HEK293 (cell line): ENCODE results near the gene ZHX3.

Source experiments
- CTCF ChIA-PET: fragments of 350-600 bp; formaldehyde crosslinking; extraction: SDS; loops from one replicate; lab custom pipeline; 2021; ENCODE audit warnings: antibody characterized with exemption; lab: Yijun Ruan, JAX
- POLR2A ChIA-PET: fragments of 300-600 bp; formaldehyde crosslinking; extraction: SDS; loops from one replicate; lab custom pipeline; 2020; ENCODE audit warnings: antibody characterized with exemption, inconsistent platforms; lab: Yijun Ruan, JAX
- H3K27ac ChIP-seq: fragments of 200-500 bp; sonication (Bioruptor generic); 2 replicates; pipeline ENCODE4 v1.5.1; 2014; ENCODE audit warnings: low read depth, low read length, control low read depth, inconsistent platforms; ENCODE audit errors: extremely low read depth
- H3K36me3 ChIP-seq, 2 experiments: fragments of 200-500 bp in 1 of 2; sonication (Bioruptor generic) in 1 of 2; 1 replicate in 1 of 2; 2 replicates in 1 of 2; pipeline ENCODE4 v1.5.1; 2014 to 2017; ENCODE audit warnings: inconsistent platforms in 2 of 2, low read length in 2 of 2; ENCODE audit not compliant: control insufficient read depth in 2 of 2, insufficient read depth in 1 of 2
- H3K4me1 ChIP-seq: fragments of 200-500 bp; sonication (Bioruptor generic); 2 replicates; pipeline ENCODE4 v1.5.1; 2014; ENCODE audit warnings: mild to moderate bottlenecking, low read length, inconsistent platforms; ENCODE audit not compliant: control insufficient read depth, insufficient read depth
- H3K4me3 ChIP-seq: 2 replicates; pipeline ENCODE4 v1.5.1; 2011; ENCODE audit warnings: low read depth, mild to moderate bottlenecking, control low read depth, low read length, moderate library complexity
- H3K9me3 ChIP-seq: fragments of 200-500 bp; sonication (Bioruptor generic); 2 replicates; pipeline ENCODE4 v1.5.1; 2014; ENCODE audit warnings: low read depth, low read length, inconsistent platforms; ENCODE audit not compliant: control insufficient read depth, insufficient read depth
- EGR2 ChIP-seq: fragments of 450-650 bp; formaldehyde crosslinking; IDR thresholded peaks from 2 replicates; pipeline ENCODE4 v1.5.1; 2016; ENCODE audit warnings: low read depth, missing biosample characterization, missing genetic modification characterization
- GLI4 ChIP-seq: fragments of 450-650 bp; formaldehyde crosslinking; IDR thresholded peaks from 2 replicates; pipeline ENCODE4 v1.5.1; 2016; ENCODE audit warnings: missing biosample characterization, missing genetic modification characterization
- GLIS1 ChIP-seq: fragments of 450-650 bp; formaldehyde crosslinking; IDR thresholded peaks from 2 replicates; pipeline ENCODE4 v1.5.1; 2016; ENCODE audit warnings: missing biosample characterization, missing genetic modification characterization
- HOXA7 ChIP-seq: sonication (generic); formaldehyde crosslinking; IDR thresholded peaks from 2 replicates; pipeline ENCODE4 v1.8.1; 2022; ENCODE audit warnings: missing genetic modification reagents, borderline replicate concordance
- OSR2 ChIP-seq: fragments of 450-650 bp; formaldehyde crosslinking; IDR thresholded peaks from 2 replicates; pipeline ENCODE4 v1.5.1; 2016; ENCODE audit warnings: missing biosample characterization, missing genetic modification characterization
- SALL2 ChIP-seq: fragments of 450-650 bp; formaldehyde crosslinking; IDR thresholded peaks from 2 replicates; pipeline ENCODE4 v1.5.0; 2017; ENCODE audit warnings: missing biosample characterization, mild to moderate bottlenecking, missing genetic modification characterization, borderline replicate concordance
- SCRT1 ChIP-seq: fragments of 450-650 bp; formaldehyde crosslinking; IDR thresholded peaks from 2 replicates; pipeline ENCODE4 v1.5.1; 2016; ENCODE audit warnings: missing biosample characterization, missing genetic modification characterization, borderline replicate concordance
- SETDB1 ChIP-seq: IDR thresholded peaks from one replicate; pipeline ENCODE4 v1.6.1; 2017; ENCODE audit warnings: mild to moderate bottlenecking, low read length, moderate library complexity, mixed read lengths; ENCODE audit not compliant: insufficient read length
- SP2 ChIP-seq: fragments of 450-650 bp; formaldehyde crosslinking; IDR thresholded peaks from 2 replicates; pipeline ENCODE4 v1.5.1; 2016; ENCODE audit warnings: missing biosample characterization, missing genetic modification characterization
- SP3 ChIP-seq: fragments of 450-650 bp; formaldehyde crosslinking; IDR thresholded peaks from 2 replicates; pipeline ENCODE4 v1.5.1; 2016; ENCODE audit warnings: missing biosample characterization, missing genetic modification characterization
- WT1 ChIP-seq: fragments of 450-650 bp; formaldehyde crosslinking; IDR thresholded peaks from 2 replicates; pipeline ENCODE4 v1.5.1; 2016; ENCODE audit warnings: missing biosample characterization, missing genetic modification characterization
- YY2 ChIP-seq: fragments of 450-650 bp; formaldehyde crosslinking; IDR thresholded peaks from 2 replicates; pipeline ENCODE4 v1.5.1; 2016; ENCODE audit warnings: missing biosample characterization, missing genetic modification characterization
- ZBTB48 ChIP-seq: fragments of 450-650 bp; formaldehyde crosslinking; IDR thresholded peaks from 2 replicates; pipeline ENCODE4 v1.5.1; 2016; ENCODE audit warnings: missing biosample characterization, missing genetic modification characterization
- ZBTB6 ChIP-seq: fragments of 450-650 bp; formaldehyde crosslinking; IDR thresholded peaks from 2 replicates; pipeline ENCODE4 v1.5.1; 2017; ENCODE audit warnings: missing biosample characterization, missing genetic modification characterization
- ZNF132 ChIP-seq: fragments of 450-650 bp; formaldehyde crosslinking; IDR thresholded peaks from 2 replicates; pipeline ENCODE4 v1.5.1; 2017; ENCODE audit warnings: missing biosample characterization, missing genetic modification characterization, borderline replicate concordance
- ZNF133 ChIP-seq: fragments of 450-650 bp; formaldehyde crosslinking; IDR thresholded peaks from 2 replicates; pipeline ENCODE4 v1.5.1; 2016; ENCODE audit warnings: missing biosample characterization, missing genetic modification characterization
- ZNF16 ChIP-seq: fragments of 450-650 bp; formaldehyde crosslinking; IDR thresholded peaks from 2 replicates; pipeline ENCODE4 v1.5.1; 2016; ENCODE audit warnings: low read depth, missing biosample characterization, missing genetic modification characterization
- ZNF175 ChIP-seq: fragments of 450-650 bp; formaldehyde crosslinking; IDR thresholded peaks from 2 replicates; pipeline ENCODE4 v1.5.1; 2016; ENCODE audit warnings: missing biosample characterization, missing genetic modification characterization
- ZNF184 ChIP-seq: fragments of 450-650 bp; IDR thresholded peaks from 2 replicates; pipeline ENCODE4 v1.5.1; 2018; ENCODE audit warnings: missing biosample characterization, mild to moderate bottlenecking, missing genetic modification characterization
- ZNF211 ChIP-seq: fragments of 450-650 bp; formaldehyde crosslinking; IDR thresholded peaks from 2 replicates; pipeline ENCODE4 v1.5.1; 2016; ENCODE audit warnings: low read depth, missing biosample characterization, missing genetic modification characterization
- ZNF214 ChIP-seq: fragments of 450-650 bp; formaldehyde crosslinking; IDR thresholded peaks from 2 replicates; pipeline ENCODE4 v1.5.1; 2017; ENCODE audit warnings: missing biosample characterization, mild to moderate bottlenecking, missing genetic modification characterization, borderline replicate concordance
- ZNF302 ChIP-seq: fragments of 450-650 bp; formaldehyde crosslinking; IDR thresholded peaks from 2 replicates; pipeline ENCODE4 v1.5.1; 2016; ENCODE audit warnings: missing biosample characterization, missing genetic modification characterization, low read depth
- ZNF530 ChIP-seq: fragments of 450-650 bp; formaldehyde crosslinking; IDR thresholded peaks from 2 replicates; pipeline ENCODE4 v1.5.1; 2016; ENCODE audit warnings: low read depth, missing biosample characterization, missing genetic modification characterization
- ZNF548 ChIP-seq: fragments of 450-650 bp; formaldehyde crosslinking; IDR thresholded peaks from 2 replicates; pipeline ENCODE4 v1.5.1; 2016; ENCODE audit warnings: missing biosample characterization, missing genetic modification characterization
- ZNF558 ChIP-seq: fragments of 450-650 bp; formaldehyde crosslinking; IDR thresholded peaks from 2 replicates; pipeline ENCODE4 v1.5.1; 2016; ENCODE audit warnings: missing biosample characterization, missing genetic modification characterization
- ZNF580 ChIP-seq: fragments of 450-650 bp; formaldehyde crosslinking; IDR thresholded peaks from 2 replicates; pipeline ENCODE4 v1.5.1; 2016; ENCODE audit warnings: missing biosample characterization, missing genetic modification characterization
- ZNF768 ChIP-seq: fragments of 450-650 bp; formaldehyde crosslinking; IDR thresholded peaks from 2 replicates; pipeline ENCODE4 v1.5.1; 2018; ENCODE audit warnings: missing biosample characterization, mild to moderate bottlenecking, missing genetic modification characterization
- ZNF830 ChIP-seq: fragments of 450-650 bp; IDR thresholded peaks from 2 replicates; pipeline ENCODE4 v1.5.0; 2018; ENCODE audit warnings: missing biosample characterization, missing genetic modification characterization, low read depth, mild to moderate bottlenecking, moderate library complexity
- ZSCAN18 ChIP-seq: fragments of 450-650 bp; formaldehyde crosslinking; IDR thresholded peaks from 2 replicates; pipeline ENCODE4 v1.5.1; 2016; ENCODE audit warnings: missing biosample characterization, missing genetic modification characterization
- ZSCAN23 ChIP-seq: fragments of 450-650 bp; formaldehyde crosslinking; IDR thresholded peaks from 2 replicates; pipeline ENCODE4 v1.5.1; 2016; ENCODE audit warnings: missing biosample characterization, missing genetic modification characterization
- ZSCAN4 ChIP-seq: fragments of 450-650 bp; formaldehyde crosslinking; IDR thresholded peaks from 2 replicates; pipeline ENCODE4 v1.5.1; 2017; ENCODE audit warnings: missing biosample characterization, missing genetic modification characterization

The ZHX3 gene

GRCh38 chr20:41229259-41229658, 88.3 kb downstream of the ZHX3 start (continued):
- TF ChIP-seq ZSCAN4 (tag by site-specific recombination), result no peak
- TF ChIP-seq ZSCAN18 (tag by site-specific recombination), result no peak
- TF ChIP-seq ZNF580 (tag by site-specific recombination), result no peak
- TF ChIP-seq HOXA7 (CRISPR knock-in tag), result no peak
- no peak for TF ChIP-seq ZNF548
- no peak for TF ChIP-seq ZNF768
- TF ChIP-seq ZSCAN23 (tag by site-specific recombination), result no peak
- no peak for TF ChIP-seq EGR2 (tag by site-specific recombination)
- no peak for TF ChIP-seq ZNF132 (tag by site-specific recombination)
- no peak for TF ChIP-seq GLIS1

- Histone ChIP-seq H3K36me3 (no peaks in the 10 kb centered on the region), H3K4me3 (no peak overlapping the region), H3K9me3 (no peaks in the 10 kb centered on the region), H3K27ac (no peak overlapping the region), H3K4me1 (no peaks in the 10 kb centered on the region)
- ChIA-PET POLR2A (no interaction called here), CTCF (no interaction called here)
- TF ChIP-seq ZNF16 (tag by site-specific recombination) (no peak), ZSCAN4 (tag by site-specific recombination) (no peak), SETDB1 (no peak), ZNF558 (tag by site-specific recombination) (no peak), ZNF530 (tag by site-specific recombination) (no peak), ZNF133 (no peak), SCRT1 (tag by site-specific recombination) (no peak), WT1 (tag by site-specific recombination) (peak; percentile 85), OSR2 (tag by site-specific recombination) (0 out of 2 replicates have a peak, but pooled peaks have one; percentile 25), ZNF830 (tag by site-specific recombination) (no peak), SP3 (no peak), ZNF175 (tag by site-specific recombination) (no peak)
Measured at GRCh38 chr20:41228858-41229257, 88.7 kb downstream of the ZHX3 start.

- H3K4me1 ChIP-seq, result no peaks in the 10 kb centered on the region
- no peaks in the 10 kb centered on the region for H3K9me3 ChIP-seq
- H3K36me3 ChIP-seq, result no peaks in the 10 kb centered on the region
- no peak overlapping the region for H3K4me3 ChIP-seq
- no peak overlapping the region for H3K27ac ChIP-seq
- ChIA-PET CTCF (no interaction called here), POLR2A (no interaction called here)
- no peak for TF ChIP-seq ZNF214 (tag by site-specific recombination)
- no peak for TF ChIP-seq ZNF302 (tag by site-specific recombination)
- TF ChIP-seq SALL2, result no peak
- no peak for TF ChIP-seq ZBTB48 (tag by site-specific recombination)
- TF ChIP-seq ZNF184 (tag by site-specific recombination), result no peak
- no peak for TF ChIP-seq YY2
- no peak for TF ChIP-seq ZNF211
- no peak for TF ChIP-seq ZBTB6 (tag by site-specific recombination)
- TF ChIP-seq SP2 (tag by site-specific recombination), result no peak
- no peak for TF ChIP-seq GLI4 (tag by site-specific recombination)
Measured at GRCh38 chr20:41226426-41226825, 91.1 kb downstream of the ZHX3 start.
